Ovary (tissue), 9 donors: ENCODE results near the gene AMOT. TPM values are rescaled to one million over a fixed set of nuclear protein-coding genes. Genes with fewer than 3 reads are reported as not detected.

Source experiments
- DNase-seq, 5 donors: peaks; one replicate each; pipeline ENCODE4 v3.0.0-alpha.2; 2019 to 2020
- H3K27ac ChIP-seq, 2 donors: fragments of 200-600 bp; one replicate each; pipeline versions ENCODE4 v1.5.1 to v1.8.0; 2019 to 2022
- H3K27me3 ChIP-seq: fragments of 200-600 bp; one replicate; pipeline ENCODE4 v1.8.0; 2022
- H3K36me3 ChIP-seq: fragments of 200-600 bp; sonication (generic); one replicate; pipeline ENCODE4 v1.5.1; 2019
- H3K4me1 ChIP-seq: one replicate; pipeline ENCODE4 v1.8.1; 2013; ENCODE audit warnings: mild to moderate bottlenecking, moderate library complexity; ENCODE audit not compliant: insufficient read depth
- H3K4me3 ChIP-seq: fragments of 200-600 bp; sonication (generic); one replicate; pipeline ENCODE4 v1.5.1; 2017
- H3K9me3 ChIP-seq, 2 donors: fragments of 200-600 bp in 1 of 2; sonication (generic) in 1 of 2; one replicate each; pipeline versions ENCODE4 v1.5.1 to v1.8.1; 2013 to 2019; ENCODE audit warnings: mild to moderate bottlenecking in 1 of 2, moderate library complexity in 1 of 2
- CTCF ChIP-seq, 3 donors: fragments of 450-650 bp in 2 of 3; fragments of 200-600 bp in 1 of 3; IDR thresholded peaks; one replicate each; pipeline versions ENCODE4 v1.5.1 to v1.8.0; 2016 to 2022; ENCODE audit warnings: antibody characterized with exemption in 3 of 3, mild to moderate bottlenecking in 1 of 3
- EP300 ChIP-seq: sonication (generic); formaldehyde crosslinking; IDR thresholded peaks from one replicate; pipeline ENCODE4 v1.6.1; 2017; ENCODE audit warnings: antibody characterized with exemption
- POLR2A ChIP-seq: fragments of 450-650 bp; IDR thresholded peaks from one replicate; pipeline ENCODE4 v1.6.1; 2017; ENCODE audit warnings: antibody characterized with exemption, mild to moderate bottlenecking, moderate library complexity
- WGBS, 3 donors: extraction: QIAGEN DNeasy Blood & Tissue Kit in 1 of 3; methylation state at CpG; one replicate each; pipeline versions ENCODE4 v1.1.5 to v1.1.7; 2013 to 2017; 5-methylcytosine and 5-hydroxymethylcytosine counted together
- intact Hi-C, 4 donors: fragments of 100-400 bp; cut with DNase I; formaldehyde crosslinking; loops; one replicate each; pipeline versions ENCODE4 v1.11.0 to v1.15.1; 2022 to 2023
- polyA plus RNA-seq, 2 donors: library from polyadenylated mRNA; stranded (reverse); fragments of 200-250 nt in 1 of 2; fragments of 350-450 nt in 1 of 2; fragmentation: Illumina TruSeq in 1 of 2; extraction: RNeasy Lipid Tissue Mini Kit (QIAGEN cat#74804) in 1 of 2; gene quantifications; one replicate each; pipeline ENCODE4 v1.2.3, GENCODE V29; 2013 to 2014
- total RNA-seq, 7 donors: library from RNA; depleted of rRNA in 2 of 7; stranded (reverse); fragments of >200 nt in 2 of 7; fragmentation: NEBNext Ultra II Directional in 3 of 7; extraction: Animal tissue kit (Norgen Biotek cat#: 25700) in 3 of 7; gene quantifications; one replicate each; pipeline versions ENCODE4 v1.1.0 to v1.2.4, GENCODE V29; 2016 to 2023
- donor health status: DM: no; HTN: no; CAD: no; lungs with moderate emphysema.
- donor health status: DM: no; HTN: no; CAD: no.
- donor health status: Bipolar disorder and iron deficiency.
- donor health status: DM: yes; HTN: yes; CAD: no.
- donor health status: DM: no; HTN: no; CAD: no.
- donor health status: DM: yes; HTN: yes; CAD: no.

The AMOT gene
- total and polyA plus RNA-seq, 9 donors, result 3.2 to 38.5 (median 16.7) TPM

GRCh38 chrX:112746812-112747595 lies 93.6 kb downstream of the AMOT start:
- Histone ChIP-seq H3K9me3 (no peaks in the 10 kb centered on the region), H3K36me3 (no peaks in the 10 kb centered on the region), H3K27ac (no peak overlapping the region), H3K4me3 (no peak overlapping the region), H3K27me3 (no peaks in the 10 kb centered on the region), H3K4me1 (no peaks in the 10 kb centered on the region)
- intact Hi-C loops, result no loop called here
- WGBS, 3 donors, result 71 to 78% (median 76%) methylated on average over 4 of the region's 4 CpGs
- no peak for DNase-seq
- TF ChIP-seq POLR2A, result no peak
- TF ChIP-seq EP300, result no peak
- TF ChIP-seq CTCF (IDR thresholded peaks at IDR 0.05), result no peak

GRCh38 chrX:112738347-112739033 lies 102.1 kb downstream of the AMOT start:
- no peak for TF ChIP-seq CTCF (IDR thresholded peaks at IDR 0.05)
- TF ChIP-seq POLR2A, result no peak
- no peak for TF ChIP-seq EP300

GRCh38 chrX:112736310-112736709 lies 104.3 kb downstream of the AMOT start:
- Histone ChIP-seq H3K4me3 (no peak overlapping the region), H3K4me1 (no peaks in the 10 kb centered on the region), H3K36me3 (no peaks in the 10 kb centered on the region), H3K9me3 (no peaks in the 10 kb centered on the region), H3K27me3 (no peaks in the 10 kb centered on the region), H3K27ac (no peak overlapping the region)
- no peak for TF ChIP-seq EP300
- no peak for TF ChIP-seq POLR2A
- TF ChIP-seq CTCF (IDR thresholded peaks at IDR 0.05), result no peak
- intact Hi-C loops, result no loop called here
- no peak for DNase-seq
- 75 to 80% (median 78%) methylated on average over 3 of the region's 3 CpGs for WGBS, 3 donors

More at GRCh38 chrX:112738347-112739033, 102.1 kb downstream of the AMOT start:
- Histone ChIP-seq H3K36me3 (no peaks in the 10 kb centered on the region), H3K9me3 (no peaks in the 10 kb centered on the region), H3K27me3 (no peaks in the 10 kb centered on the region), H3K27ac (no peak overlapping the region), H3K4me3 (no peak overlapping the region), H3K4me1 (no peaks in the 10 kb centered on the region)
- WGBS, 3 donors, result 61 to 72% (median 67%) methylated on average over 5 of the region's 5 CpGs
- intact Hi-C loops, result no loop called here
- no peak for DNase-seq

- no peak for TF ChIP-seq POLR2A
- no peak for TF ChIP-seq CTCF (IDR thresholded peaks at IDR 0.05)
- TF ChIP-seq EP300, result no peak
- WGBS, 3 donors, result 69 to 73% (median 71%) methylated on average over 2 of the region's 2 CpGs
- Histone ChIP-seq H3K4me3 (no peak overlapping the region), H3K4me1 (no peaks in the 10 kb centered on the region), H3K9me3 (no peaks in the 10 kb centered on the region), H3K36me3 (no peaks in the 10 kb centered on the region), H3K27me3 (no peaks in the 10 kb centered on the region), H3K27ac (no peak overlapping the region)
- intact Hi-C loops, result no loop called here
- DNase-seq, result no peak
Measured at GRCh38 chrX:112735147-112735546, 105.5 kb downstream of the AMOT start.
